UCSD-AML1 (cell line): Measurements from ENCODE around the gene MTHFSD.

Experiments used
- DNase-seq: peaks from one replicate; lab custom pipeline; 2025; ENCODE audit not compliant: unreplicated experiment; lab: John Stamatoyannopoulos, UW

MTHFSD gene

GRCh38 chr16:86531641-86532525, 23.2 kb downstream of the MTHFSD start:
- no peak for DNase-seq

DNA sequence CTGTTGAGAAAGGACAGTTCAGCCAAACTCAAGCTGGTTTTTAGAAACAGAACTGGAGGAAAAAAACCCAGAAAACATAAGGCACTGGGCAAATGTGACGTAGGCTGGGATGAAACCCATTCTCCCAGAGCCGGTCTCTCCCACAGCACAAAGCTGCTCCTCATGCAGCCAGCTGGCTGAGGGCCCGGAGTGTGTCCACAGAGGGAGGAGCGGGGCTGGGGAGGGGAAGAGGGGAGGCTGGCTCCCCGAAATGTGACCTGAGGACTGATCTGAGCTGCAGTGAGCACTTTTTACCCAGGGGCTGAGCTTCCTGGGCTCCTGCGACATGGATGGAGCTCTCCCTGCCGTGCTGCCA, 23.9 kb downstream of the MTHFSD start:
- DNase-seq: no peak

DNA sequence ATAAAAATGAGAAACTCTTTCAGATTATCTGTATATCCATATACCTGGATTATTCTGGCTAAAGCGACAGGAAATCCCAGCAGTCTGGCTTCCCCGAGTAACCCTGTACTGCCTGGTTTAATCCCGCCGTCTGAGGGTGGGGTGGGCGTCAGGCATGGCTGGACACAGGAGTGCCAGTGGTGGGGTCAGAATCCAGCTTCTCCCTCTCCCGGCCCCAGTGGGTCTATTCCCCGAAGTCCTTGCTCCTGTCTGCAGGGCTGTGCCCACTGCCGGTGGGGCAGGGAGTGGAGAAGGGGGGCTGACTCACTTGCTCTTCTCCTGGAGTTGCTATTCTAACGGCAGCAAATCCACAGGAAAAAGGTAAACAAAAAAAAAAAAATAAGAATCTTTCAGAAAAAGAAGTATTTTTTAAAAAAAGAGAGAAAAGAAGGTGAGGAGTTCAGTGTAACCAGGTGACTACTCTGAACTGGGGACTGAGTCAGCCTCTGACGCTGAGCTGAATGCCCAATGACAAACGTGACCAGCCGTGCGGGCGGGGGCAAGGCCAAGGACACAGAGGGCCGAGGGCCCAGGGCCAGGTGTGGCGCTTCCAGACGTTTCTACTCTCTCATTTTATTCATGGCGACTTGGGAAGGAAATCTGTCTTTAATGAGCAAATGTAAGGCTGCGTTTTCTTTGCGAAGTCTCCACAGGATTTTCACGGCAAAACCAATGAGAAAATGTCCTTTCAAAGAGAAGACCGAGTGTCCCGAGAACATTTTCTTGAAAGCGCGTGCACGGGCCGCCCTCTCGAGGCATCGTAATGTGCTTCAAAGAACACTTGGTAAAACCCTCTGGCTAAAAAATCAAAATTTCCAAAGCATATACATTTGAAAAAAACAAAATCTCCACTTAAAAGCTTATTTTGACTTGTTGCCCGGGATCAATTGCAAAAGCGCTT, 24.5 kb downstream of the MTHFSD start:
- DNase-seq: no peak

DNA sequence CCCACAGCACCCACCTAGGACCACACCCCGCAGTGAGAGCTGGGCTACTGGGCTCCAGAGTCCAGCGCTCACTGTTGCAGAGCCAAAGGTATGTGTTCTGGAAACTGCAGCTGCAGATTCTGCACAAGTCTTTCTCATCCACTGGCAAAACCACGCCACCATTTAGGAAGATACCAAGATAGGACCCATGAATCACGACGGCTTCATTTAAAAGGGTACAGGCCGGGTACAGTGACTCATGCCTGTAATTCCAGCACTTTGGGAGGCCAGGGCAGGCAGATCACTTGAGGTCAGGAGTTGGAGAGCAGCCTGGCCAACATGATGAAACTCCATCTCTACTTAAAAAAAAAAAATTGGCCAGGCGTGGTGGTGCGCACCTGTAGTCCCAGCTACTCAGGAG, 25.9 kb downstream of the MTHFSD start:
- no peak for DNase-seq

DNA sequence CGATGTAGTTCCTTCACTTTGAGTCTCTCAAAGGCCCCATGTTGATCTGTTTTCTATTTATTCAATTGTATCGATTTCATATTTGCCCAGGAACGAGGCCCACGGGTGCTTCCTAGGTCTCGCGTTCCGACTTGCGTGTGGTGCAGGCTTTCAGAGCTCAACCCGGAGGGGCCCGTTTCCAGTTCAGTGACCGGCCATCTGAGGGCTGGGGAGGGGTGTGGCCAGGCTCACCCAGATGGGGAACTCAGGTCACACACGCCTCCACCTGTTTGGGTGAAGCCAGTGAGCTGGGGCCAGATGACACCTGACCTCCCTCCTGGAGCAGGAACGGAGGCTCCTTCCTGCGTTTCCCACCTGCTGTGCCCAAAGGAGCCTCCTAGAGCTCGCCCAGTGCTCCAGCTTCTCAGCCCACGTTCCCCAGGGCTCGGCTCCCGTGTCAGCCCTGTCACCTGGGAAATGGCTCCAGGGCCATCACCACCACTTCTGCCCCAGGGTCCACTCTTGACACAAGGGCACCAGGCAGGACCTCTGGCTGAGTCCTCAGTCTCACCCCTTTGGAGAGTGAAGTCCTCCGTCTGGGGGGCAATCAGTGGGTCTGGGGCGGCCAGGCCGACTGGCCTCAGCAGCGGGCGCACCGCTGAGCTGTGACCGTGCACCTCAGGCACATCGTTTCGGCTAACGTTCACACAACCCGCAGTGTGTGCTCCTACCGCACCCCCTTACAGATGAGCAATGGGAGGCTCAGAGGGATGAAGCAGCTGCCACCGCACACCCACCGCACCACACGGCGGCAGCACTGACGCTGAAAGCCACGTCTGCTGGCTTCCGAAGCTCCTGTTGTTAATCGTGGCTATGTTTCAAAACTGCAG, 26.7 kb downstream of the MTHFSD start:
- no peak for DNase-seq

- DNase-seq: no peak
These were observed 27.7 kb downstream of the MTHFSD start for GRCh38 chr16:86527366-86527765.

- no peak for DNase-seq
These were observed 29.3 kb downstream of the MTHFSD start for GRCh38 chr16:86525696-86526095.

- DNase-seq: no peak
These were observed 31.0 kb downstream of the MTHFSD start for GRCh38 chr16:86524029-86524428.

DNA sequence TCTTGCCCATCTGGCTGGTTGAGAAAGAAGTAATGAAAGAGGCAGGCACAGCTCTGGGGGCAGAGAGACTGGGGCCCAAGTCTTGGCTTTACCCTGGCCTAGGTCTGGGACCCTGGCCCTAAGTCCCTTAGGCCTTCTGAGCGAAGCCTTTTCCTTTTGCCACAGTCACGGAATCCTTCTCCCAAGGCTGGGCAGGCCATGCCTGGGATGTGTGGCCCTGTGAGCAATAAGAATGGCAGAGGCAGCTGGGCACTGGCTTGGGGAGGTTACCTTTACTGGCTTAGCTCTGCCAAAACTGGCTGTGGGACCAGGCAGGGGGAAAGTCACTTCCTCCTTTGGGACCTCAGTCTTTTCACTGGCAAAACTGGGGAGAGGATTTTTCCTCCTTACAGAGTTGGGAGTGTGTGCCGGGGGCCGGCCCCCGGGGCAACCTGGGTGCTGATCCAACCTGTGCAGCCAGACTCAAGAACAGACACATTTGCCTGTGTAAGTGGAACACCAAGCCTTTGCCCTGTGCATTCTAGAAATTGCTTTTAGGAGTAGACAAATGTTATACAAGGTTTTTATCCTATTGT, 31.8 kb downstream of the MTHFSD start:
- DNase-seq: no peak

DNA sequence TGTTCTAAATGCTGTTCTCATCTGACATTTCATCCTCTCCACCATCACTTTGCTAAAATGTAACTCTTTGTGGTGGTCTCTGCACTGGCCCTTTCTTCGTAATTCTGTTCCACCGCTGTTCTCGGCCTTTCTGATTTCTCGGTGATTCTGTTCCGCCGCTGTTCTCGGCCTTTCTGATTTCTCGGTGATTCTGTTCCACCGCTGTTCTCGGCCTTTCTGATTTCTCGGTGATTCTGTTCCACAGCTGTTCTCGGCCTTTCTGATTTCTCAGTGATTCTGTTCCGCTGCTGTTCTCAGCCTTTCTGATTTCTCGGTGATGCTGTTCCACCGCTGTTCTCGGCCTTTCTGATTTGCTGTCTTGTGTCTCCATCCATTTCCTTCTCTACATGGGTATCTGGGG, 32.4 kb downstream of the MTHFSD start:
- no peak for DNase-seq

DNA sequence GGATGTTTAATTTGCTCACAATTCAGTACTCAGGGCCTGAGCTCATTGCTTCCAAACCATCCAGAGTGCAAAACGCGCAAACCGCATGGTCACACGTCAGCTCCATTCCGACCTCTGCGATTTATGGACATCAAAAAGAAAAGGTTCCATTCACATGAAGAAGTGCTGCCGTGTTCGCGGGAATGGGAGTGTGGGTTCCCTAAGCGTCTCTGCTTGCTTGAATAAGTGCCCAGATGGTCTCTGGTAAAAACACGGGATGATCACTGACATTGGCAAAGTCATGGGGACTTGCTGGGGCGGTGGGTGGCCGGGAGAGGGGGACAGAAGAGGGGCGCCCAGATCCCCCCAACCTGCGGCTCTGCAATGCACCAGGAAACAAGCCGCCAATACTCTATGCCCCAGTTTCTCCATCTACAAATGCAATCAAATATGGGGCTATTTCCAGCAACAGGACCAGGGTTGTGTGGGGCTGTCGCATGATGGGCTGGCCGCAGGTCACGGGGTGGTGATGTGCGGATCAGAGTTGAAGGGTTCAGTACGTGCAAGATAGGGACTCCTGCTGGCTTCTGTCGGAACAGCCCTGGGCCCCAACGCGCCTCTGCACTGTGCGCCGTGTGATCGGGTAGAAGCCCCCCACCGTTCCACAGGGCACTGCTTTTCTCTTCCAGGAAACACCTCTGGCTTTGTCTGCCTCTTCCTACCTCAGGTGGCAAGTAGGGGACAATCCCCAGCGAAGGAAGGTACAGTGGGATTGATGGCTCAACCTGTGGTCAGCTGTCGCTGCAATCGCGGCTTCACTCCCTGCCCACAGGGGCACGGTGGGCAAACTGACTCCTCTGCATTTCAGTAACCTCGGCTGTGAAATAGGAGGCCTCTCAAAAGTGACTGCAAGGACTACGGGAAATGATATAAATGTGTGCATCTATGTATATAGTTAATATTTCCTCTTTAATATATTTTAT, 33.5 kb downstream of the MTHFSD start:
- no peak for DNase-seq

- DNase-seq: no peak
These were observed 34.5 kb downstream of the MTHFSD start for GRCh38 chr16:86520317-86521210.

- DNase-seq: peak; percentile 62
These were observed 35.3 kb downstream of the MTHFSD start for GRCh38 chr16:86519649-86520316.

GRCh38 chr16:86519007-86519648, 35.9 kb downstream of the MTHFSD start:
- no peak for DNase-seq

GRCh38 chr16:86517652-86518258, 37.3 kb downstream of the MTHFSD start:
- peak; percentile 58 for DNase-seq

- DNase-seq: no peak
These were observed 38.0 kb downstream of the MTHFSD start for GRCh38 chr16:86517033-86517432.

- DNase-seq: no peak
These were observed 38.4 kb downstream of the MTHFSD start for GRCh38 chr16:86516623-86517003.
